H1 (cell line): ENCODE measurements around the gene GUCA2B. TPM values are rescaled to one million over a fixed set of nuclear protein-coding genes. Genes with fewer than 3 reads are reported as not detected.

Experiments
- CTCF ChIA-PET: fragments of 300-600 bp; sonication (Branson Sonifier 250); formaldehyde crosslinking; loops from one replicate; lab custom pipeline; 2021; ENCODE audit not compliant: partially characterized antibody; lab: Charles Lee
- POLR2A ChIA-PET: fragments of 300-600 bp; sonication (Branson Sonifier 250); formaldehyde crosslinking; loops from one replicate; lab custom pipeline; 2021; ENCODE audit warnings: inconsistent platforms; ENCODE audit not compliant: partially characterized antibody; lab: Charles Lee
- DNase-seq, 2 experiments: peaks; one replicate each; pipeline versions ENCODE4 v3.0.0 to v3.0.0-alpha.2; 2010 to 2022; ENCODE audit warnings: low spot score in 2 of 2, low read depth in 1 of 2, mixed read lengths in 1 of 2
- FAIRE-seq: peaks from 2 replicates; lab custom pipeline; 2011; peaks lifted over from hg19 to GRCh38; lab: Jason Lieb, UNC
- H2AFZ ChIP-seq: 2 replicates; pipeline ENCODE4 v1.8.1; 2012; ENCODE audit warnings: low read length, inconsistent platforms
- H2AK5ac ChIP-seq: 2 replicates; pipeline ENCODE4 v1.6.1; 2013; ENCODE audit warnings: low read depth, low read length
- H2BK120ac ChIP-seq: replicated peaks from 2 replicates; pipeline ENCODE3; 2013; ENCODE audit warnings: low read depth, low read length, inconsistent platforms
- H2BK12ac ChIP-seq: 2 replicates; pipeline ENCODE4 v1.6.1; 2013; ENCODE audit warnings: low read depth, low read length
- H2BK15ac ChIP-seq: 2 replicates; pipeline ENCODE4 v1.6.1; 2013; ENCODE audit warnings: low read length
- H2BK20ac ChIP-seq: 2 replicates; pipeline ENCODE4 v1.6.1; 2013; ENCODE audit warnings: low read length
- H2BK5ac ChIP-seq: 2 replicates; pipeline ENCODE4 v1.6.1; 2013; ENCODE audit warnings: low read depth, low read length
- H3K14ac ChIP-seq: 2 replicates; pipeline ENCODE4 v1.6.1; 2013; ENCODE audit warnings: inconsistent platforms; ENCODE audit not compliant: insufficient read length
- H3K18ac ChIP-seq: 2 replicates; pipeline ENCODE4 v1.6.1; 2013; ENCODE audit warnings: low read length; ENCODE audit errors: extremely low read depth
- H3K23ac ChIP-seq: 2 replicates; pipeline ENCODE4 v1.6.1; 2013; ENCODE audit warnings: inconsistent platforms; ENCODE audit not compliant: insufficient read length
- H3K23me2 ChIP-seq: 2 replicates; pipeline ENCODE4 v1.6.1; 2013; ENCODE audit warnings: low read depth, low read length
- H3K27ac ChIP-seq: 2 replicates; pipeline ENCODE4 v1.6.1; 2011; ENCODE audit warnings: low read depth, low read length, inconsistent platforms
- H3K27me3 ChIP-seq, 4 experiments: replicated peaks in 1 of 4; 1 replicate in 1 of 4; 2 replicates in 3 of 4; pipeline versions ENCODE4 v1.6.1 to v1.8.1; 2011 to 2013; ENCODE audit warnings: low read length in 3 of 4, mild to moderate bottlenecking in 3 of 4, inconsistent platforms in 2 of 4, mixed read lengths in 2 of 4, moderate library complexity in 1 of 4; ENCODE audit not compliant: control insufficient read depth in 3 of 4, insufficient read depth in 3 of 4; ENCODE audit errors: extremely low read depth in 1 of 4
- H3K36me3 ChIP-seq, 4 experiments: 2 replicates each; pipeline versions ENCODE4 v1.6.1 to v1.8.1; 2011 to 2013; ENCODE audit warnings: mild to moderate bottlenecking in 4 of 4, low read length in 3 of 4, moderate library complexity in 2 of 4, control low read depth in 1 of 4, inconsistent platforms in 1 of 4; ENCODE audit not compliant: insufficient read depth in 4 of 4, control insufficient read depth in 2 of 4
- H3K4ac ChIP-seq: replicated peaks from 2 replicates; pipeline ENCODE3; 2013; ENCODE audit warnings: low read length, low read depth, mixed read lengths, inconsistent platforms; ENCODE audit not compliant: insufficient read length
- H3K4me1 ChIP-seq, 4 experiments: replicated peaks in 1 of 4; 1 replicate in 1 of 4; 2 replicates in 3 of 4; pipeline versions ENCODE4 v1.6.1 to v1.8.1; 2011 to 2013; ENCODE audit warnings: low read length in 3 of 4, inconsistent platforms in 2 of 4, mixed read lengths in 1 of 4; ENCODE audit not compliant: insufficient read depth in 4 of 4, control insufficient read depth in 3 of 4
- H3K4me2 ChIP-seq, 2 experiments: 2 replicates each; pipeline versions ENCODE4 v1.6.1 to v1.8.1; 2011 to 2013; ENCODE audit warnings: low read depth in 2 of 2, low read length in 2 of 2, control low read depth in 1 of 2, inconsistent platforms in 1 of 2, mild to moderate bottlenecking in 1 of 2; ENCODE audit not compliant: insufficient read depth in 1 of 2
- H3K4me3 ChIP-seq, 4 experiments: fragments of 200-600, 300-600 bp in 1 of 4; sonication (generic), shearing (Covaris generic), sonication (Bioruptor Twin) in 1 of 4; 2 replicates each; pipeline versions ENCODE4 v1.5.1 to v1.8.1; 2011 to 2016; ENCODE audit warnings: low read length in 4 of 4, low read depth in 3 of 4, control low read depth in 2 of 4, inconsistent platforms in 2 of 4, mild to moderate bottlenecking in 2 of 4, mixed read lengths in 1 of 4, moderate library complexity in 1 of 4; ENCODE audit not compliant: insufficient read depth in 2 of 4; ENCODE audit errors: extremely low read depth in 1 of 4
- H3K56ac ChIP-seq: replicated peaks from 2 replicates; pipeline ENCODE3; 2013; ENCODE audit warnings: low read depth, mild to moderate bottlenecking, mixed read lengths, low read length, inconsistent platforms; ENCODE audit not compliant: insufficient read length
- H3K79me1 ChIP-seq: 2 replicates; pipeline ENCODE4 v1.6.1; 2013; ENCODE audit warnings: low read depth, low read length, control low read depth
- H3K79me2 ChIP-seq, 2 experiments: 2 replicates each; pipeline versions ENCODE4 v1.6.1 to v1.8.1; 2012 to 2013; ENCODE audit warnings: low read length in 2 of 2, mild to moderate bottlenecking in 2 of 2, inconsistent platforms in 1 of 2; ENCODE audit not compliant: insufficient read depth in 2 of 2, control insufficient read depth in 1 of 2
- H3K9ac ChIP-seq, 4 experiments: replicated peaks in 1 of 4; 1 replicate in 1 of 4; 2 replicates in 3 of 4; pipeline versions ENCODE4 v1.6.1 to v1.8.1; 2011 to 2013; ENCODE audit warnings: low read depth in 3 of 4, low read length in 3 of 4, control low read depth in 2 of 4, mild to moderate bottlenecking in 2 of 4, moderate library complexity in 2 of 4, inconsistent platforms in 1 of 4; ENCODE audit errors: extremely low read depth in 1 of 4
- H3K9me3 ChIP-seq, 2 experiments: 2 replicates each; pipeline versions ENCODE4 v1.6.1 to v1.8.1; 2012 to 2013; ENCODE audit warnings: mild to moderate bottlenecking in 2 of 2, moderate library complexity in 2 of 2, control low read depth in 1 of 2, inconsistent platforms in 1 of 2, low read depth in 1 of 2, low read length in 1 of 2, mixed read lengths in 1 of 2; ENCODE audit not compliant: insufficient read depth in 2 of 2
- H4K20me1 ChIP-seq, 2 experiments: replicated peaks in 1 of 2; 2 replicates each; pipeline versions ENCODE3 to v1.8.1; 2011 to 2013; ENCODE audit warnings: inconsistent platforms in 2 of 2, low read length in 2 of 2, mild to moderate bottlenecking in 1 of 2; ENCODE audit not compliant: insufficient read depth in 2 of 2, control insufficient read depth in 1 of 2
- H4K5ac ChIP-seq: 2 replicates; pipeline ENCODE4 v1.6.1; 2013; ENCODE audit warnings: low read length, low read depth, mixed read lengths, inconsistent platforms; ENCODE audit not compliant: insufficient read length
- H4K8ac ChIP-seq: 2 replicates; pipeline ENCODE4 v1.8.0; 2013; ENCODE audit warnings: mild to moderate bottlenecking, moderate library complexity, low read length, inconsistent platforms; ENCODE audit not compliant: insufficient read depth; ENCODE audit errors: extremely low read depth
- H4K91ac ChIP-seq: replicated peaks from 2 replicates; pipeline ENCODE3; 2013; ENCODE audit warnings: low read length, mixed read lengths, inconsistent platforms; ENCODE audit not compliant: insufficient read length
- CBX8 ChIP-seq: fragments of 300-800, 300-1000 bp; sonication (generic); IDR thresholded peaks from 2 replicates; pipeline ENCODE4 v1.7.1; 2016; ENCODE audit warnings: low read depth, low read length, borderline replicate concordance
- WGBS, 2 experiments: shearing (Covaris generic) in 1 of 2; methylation state at CpG; one replicate each; pipeline versions ENCODE4 v1.1.6 to v1.1.7; 2013 to 2015; ENCODE audit warnings: low lambda C conversion rate in 2 of 2, mixed read lengths in 2 of 2, inconsistent platforms in 1 of 2, low coverage in 1 of 2, missing lambda C conversion rate in 1 of 2; ENCODE audit not compliant: insufficient replicate concordance in 2 of 2, insufficient coverage in 1 of 2, insufficient read length in 1 of 2; ENCODE audit errors: extremely low coverage in 1 of 2, missing lambda C conversion rate in 1 of 2; 5-methylcytosine and 5-hydroxymethylcytosine counted together
- polyA plus RNA-seq, 7 experiments: library from polyadenylated mRNA; depleted of rRNA in 3 of 7; stranded (reverse) in 5 of 7; unstranded in 2 of 7; fragments of >200 nt in 5 of 7; fragments of 200-250 nt in 2 of 7; gene quantifications; 1 replicate in 5 of 7; 2 replicates in 1 of 7; 4 replicates in 1 of 7; pipeline versions ENCODE4 v1.2.1 to v1.2.3, GENCODE V29; 2011 to 2013; ENCODE audit warnings: missing spikeins in 2 of 7, mixed read lengths in 2 of 7
- total RNA-seq: library from RNA; stranded (reverse); fragmentation: NEBNext Ultra II Directional; extraction: Animal tissue kit (Norgen Biotek cat#: 25700); gene quantifications from 2 replicates; pipeline ENCODE4 v1.2.1, GENCODE V29; 2021

GUCA2B gene
- total and polyA plus RNA-seq, 2 of the 8 experiments (the other 6 are each of a cell fraction or from before 2014, with no cell fraction given): not detected

- FAIRE-seq (no peak), DNase-seq (no peak)
- Histone ChIP-seq H4K91ac (no peak overlapping the region), H2BK5ac (no peak overlapping the region), H3K18ac (no peak overlapping the region), H3K9me3 (no peaks in the 10 kb centered on the region), H3K79me1 (no peaks in the 10 kb centered on the region), H3K56ac (no peak overlapping the region), H2AK5ac (no peak overlapping the region), H2BK15ac (no peak overlapping the region), H2BK20ac (no peak overlapping the region), H3K4me1 (no peaks in the 10 kb centered on the region), H3K9ac (no peak overlapping the region), H3K27ac (no peak overlapping the region), H2BK12ac (no peak overlapping the region), H3K23ac (no peak overlapping the region), H3K27me3 (no peaks in the 10 kb centered on the region), H4K8ac (no peak overlapping the region), H3K79me2 (no peaks in the 10 kb centered on the region), H3K4me2 (no peak overlapping the region), H3K4ac (no peak overlapping the region), H4K20me1 (no peaks in the 10 kb centered on the region), H3K23me2 (no peaks in the 10 kb centered on the region; the same call in 1 of the 2 replicates), H3K14ac (no peak overlapping the region), H2AFZ (no peak overlapping the region), H4K5ac (no peak overlapping the region), H2BK120ac (no peak overlapping the region), H3K4me3 (no peak overlapping the region), H3K36me3 (peaks cover 0 to 22% (median 11%) of the 10 kb centered on the region in 4 experiments; a peak in 6 of 8 replicates)
- 93% methylated on average over 6 of the region's 6 CpGs; no CpG with 5 or more reads in 1 of the 2 experiments for WGBS, 2 experiments
- no peak for TF ChIP-seq CBX8
- ChIA-PET POLR2A (no interaction called here), CTCF (interaction anchor here (0.6 kb wide), 1 partner anchor 10 kb away, joined by 3 read pairs; no protein-coding TSS in a partner anchor)
Observed at GRCh38 chr1:42183957-42184268, 30.7 kb downstream of the GUCA2B start.
